IMR-90 (cell line): Measurements from ENCODE around the gene TNFAIP8. TPM values are rescaled to one million over a fixed set of nuclear protein-coding genes. Genes with fewer than 3 reads are reported as not detected.

Source experiments
- ATAC-seq: fragments of 200-7000 bp; cut with Tn5 transposase; 2 replicates; pipeline ENCODE4 v1.9.1; 2020; ENCODE audit warnings: low read depth, mild to moderate bottlenecking, moderate library complexity
- BruUV-seq: library from RNA; stranded (reverse); fragments of 400-500 nt; replicated peaks from 2 replicates; lab custom pipeline; 2021; lab: Mats Ljungman, UMichigan
- CTCF ChIA-PET: fragments of 300-600 bp; formaldehyde crosslinking; extraction: SDS; loops from one replicate; lab custom pipeline; 2021; ENCODE audit warnings: antibody characterized with exemption; lab: Yijun Ruan, JAX
- POLR2A ChIA-PET: fragments of 300-600 bp; sonication (Branson Sonifier 250); formaldehyde crosslinking; loops from one replicate; lab custom pipeline; 2022; ENCODE audit warnings: antibody characterized with exemption; ENCODE audit not compliant: unreplicated experiment; lab: Charles Lee
- DNase-seq: peaks from one replicate; pipeline ENCODE4 v3.0.0; 2013
- H2AFZ ChIP-seq: replicated peaks from 2 replicates; pipeline ENCODE3; 2013; ENCODE audit warnings: low read length, mild to moderate bottlenecking; ENCODE audit not compliant: poor library complexity
- H2AK5ac ChIP-seq: 2 replicates; pipeline ENCODE4 v1.6.1; 2013; ENCODE audit warnings: low read depth, low read length, inconsistent platforms
- H2AK9ac ChIP-seq: replicated peaks from 2 replicates; pipeline ENCODE3; 2013; ENCODE audit warnings: mild to moderate bottlenecking, low read depth, low read length, moderate library complexity; ENCODE audit not compliant: poor library complexity
- H2BK120ac ChIP-seq: 2 replicates; pipeline ENCODE4 v1.6.1; 2013; ENCODE audit warnings: low read depth, low read length, inconsistent platforms
- H2BK15ac ChIP-seq: 3 replicates; pipeline ENCODE4 v1.6.1; 2013; ENCODE audit warnings: low read depth, low read length, inconsistent platforms
- H2BK20ac ChIP-seq: 2 replicates; pipeline ENCODE4 v1.6.1; 2013; ENCODE audit warnings: low read depth, mild to moderate bottlenecking, inconsistent platforms, low read length, moderate library complexity
- H2BK5ac ChIP-seq: 2 replicates; pipeline ENCODE4 v1.6.1; 2013; ENCODE audit warnings: mild to moderate bottlenecking, low read depth, low read length, inconsistent platforms; ENCODE audit not compliant: poor library complexity, severe bottlenecking
- H3K14ac ChIP-seq: replicated peaks from 2 replicates; pipeline ENCODE4 v1.6.1; 2013; ENCODE audit warnings: low read depth, low read length, inconsistent platforms
- H3K18ac ChIP-seq: 2 replicates; pipeline ENCODE4 v1.6.1; 2013; ENCODE audit warnings: low read depth, low read length, control low read depth
- H3K23ac ChIP-seq: 2 replicates; pipeline ENCODE4 v1.6.1; 2013; ENCODE audit warnings: low read depth, low read length, inconsistent platforms
- H3K27ac ChIP-seq: 2 replicates; pipeline ENCODE4 v1.5.1; 2013; ENCODE audit warnings: mild to moderate bottlenecking, control low read depth, low read length; ENCODE audit not compliant: insufficient read depth
- H3K27me3 ChIP-seq: 2 replicates; pipeline ENCODE4 v1.6.1; 2013; ENCODE audit warnings: low read length; ENCODE audit not compliant: control insufficient read depth, insufficient read depth
- H3K36me3 ChIP-seq: 2 replicates; pipeline ENCODE4 v1.6.1; 2013; ENCODE audit warnings: low read length, mixed read lengths; ENCODE audit not compliant: control insufficient read depth, insufficient read depth
- H3K4ac ChIP-seq: 2 replicates; pipeline ENCODE4 v1.6.1; 2013; ENCODE audit warnings: low read depth, low read length, inconsistent platforms
- H3K4me1 ChIP-seq: 2 replicates; pipeline ENCODE4 v1.6.1; 2013; ENCODE audit warnings: low read length, mixed read lengths; ENCODE audit not compliant: control insufficient read depth, insufficient read depth
- H3K4me2 ChIP-seq: 2 replicates; pipeline ENCODE4 v1.6.1; 2013; ENCODE audit warnings: low read depth, mild to moderate bottlenecking, control low read depth, low read length, moderate library complexity
- H3K4me3 ChIP-seq: 2 replicates; pipeline ENCODE4 v1.5.1; 2013; ENCODE audit warnings: low read depth, mild to moderate bottlenecking, control low read depth, low read length, moderate library complexity; ENCODE audit not compliant: insufficient read depth
- H3K56ac ChIP-seq: 2 replicates; pipeline ENCODE4 v1.6.1; 2013; ENCODE audit warnings: low read length, inconsistent platforms; ENCODE audit not compliant: insufficient read depth; ENCODE audit errors: extremely low read depth
- H3K79me1 ChIP-seq, 2 experiments: 2 replicates each; pipeline ENCODE4 v1.6.1; 2013; ENCODE audit warnings: low read length in 2 of 2, inconsistent platforms in 1 of 2, low read depth in 1 of 2
- H3K9ac ChIP-seq: 2 replicates; pipeline ENCODE4 v1.6.1; 2013; ENCODE audit warnings: low read depth, low read length, control low read depth
- H3K9me1 ChIP-seq: 2 replicates; pipeline ENCODE4 v1.6.1; 2013; ENCODE audit warnings: low read length, inconsistent platforms; ENCODE audit not compliant: insufficient read depth
- H3K9me3 ChIP-seq: 2 replicates; pipeline ENCODE4 v1.6.1; 2013; ENCODE audit warnings: low read length; ENCODE audit not compliant: control insufficient read depth, insufficient read depth
- H4K20me1 ChIP-seq: 2 replicates; pipeline ENCODE4 v1.6.1; 2013; ENCODE audit warnings: low read length, inconsistent platforms; ENCODE audit not compliant: insufficient read depth
- H4K5ac ChIP-seq: 2 replicates; pipeline ENCODE4 v1.6.1; 2013; ENCODE audit warnings: mild to moderate bottlenecking, low read depth, low read length, control low read depth
- H4K8ac ChIP-seq, 2 experiments: 2 replicates each; pipeline ENCODE4 v1.6.1; 2013; ENCODE audit warnings: low read depth in 2 of 2, low read length in 2 of 2, control low read depth in 1 of 2, inconsistent platforms in 1 of 2
- H4K91ac ChIP-seq: 2 replicates; pipeline ENCODE4 v1.6.1; 2013; ENCODE audit warnings: low read depth, low read length, inconsistent platforms; ENCODE audit not compliant: insufficient read depth
- BHLHE40 ChIP-seq: fragments of 150-350 bp; IDR thresholded peaks from 2 replicates; pipeline ENCODE4 v1.6.1; 2016; ENCODE audit warnings: mild to moderate bottlenecking, low read depth, low read length
- CEBPB ChIP-seq: IDR thresholded peaks from 2 replicates; pipeline ENCODE4 v1.6.1; 2012; ENCODE audit warnings: low read depth, low read length, improper control_type of control experiment
- CHD1 ChIP-seq: IDR thresholded peaks from 2 replicates; pipeline ENCODE4 v1.6.1; 2012; ENCODE audit warnings: low read depth, low read length, improper control_type of control experiment
- FOS ChIP-seq: fragments of 150-350 bp; IDR thresholded peaks from 2 replicates; pipeline ENCODE4 v1.6.1; 2016; ENCODE audit warnings: low read depth, low read length
- MAFK ChIP-seq: IDR thresholded peaks from 2 replicates; pipeline ENCODE4 v1.6.1; 2012; ENCODE audit warnings: low read depth, low read length, improper control_type of control experiment
- MAZ ChIP-seq: IDR thresholded peaks from 2 replicates; pipeline ENCODE4 v1.6.1; 2012; ENCODE audit warnings: low read depth, mild to moderate bottlenecking, low read length, improper control_type of control experiment, moderate library complexity, borderline replicate concordance
- NFE2L2 ChIP-seq: fragments of 150-350 bp; IDR thresholded peaks from 2 replicates; pipeline ENCODE4 v1.6.1; 2016; ENCODE audit warnings: low read depth, mild to moderate bottlenecking, low read length
- POLR2A ChIP-seq: IDR thresholded peaks from 2 replicates; pipeline ENCODE4 v1.6.1; 2012; ENCODE audit warnings: mild to moderate bottlenecking, low read depth, low read length
- RAD21 ChIP-seq: IDR thresholded peaks from 2 replicates; pipeline ENCODE4 v1.6.1; 2012; ENCODE audit warnings: low read length, improper control_type of control experiment
- RCOR1 ChIP-seq: IDR thresholded peaks from 2 replicates; pipeline ENCODE4 v1.6.1; 2012; ENCODE audit warnings: mild to moderate bottlenecking, low read length, improper control_type of control experiment; ENCODE audit not compliant: insufficient replicate concordance
- RFX5 ChIP-seq: IDR thresholded peaks from 2 replicates; pipeline ENCODE4 v1.8.0; 2012; ENCODE audit warnings: low read depth, mild to moderate bottlenecking, low read length, moderate library complexity
- SMC3 ChIP-seq: fragments of 150-350 bp; IDR thresholded peaks from 2 replicates; pipeline ENCODE4 v1.6.1; 2016; ENCODE audit warnings: low read depth, mild to moderate bottlenecking, antibody characterized with exemption, low read length, moderate library complexity
- WGBS, 2 experiments: methylation state at CpG; one replicate each; pipeline versions ENCODE4 v1.1.5 to v1.1.7; 2013; ENCODE audit warnings: missing lambda C conversion rate in 2 of 2; ENCODE audit not compliant: insufficient read length in 1 of 2; ENCODE audit errors: extremely low coverage in 2 of 2; 5-methylcytosine and 5-hydroxymethylcytosine counted together
- dilution Hi-C: fragments of 300-500 bp; cut with HindIII; formaldehyde crosslinking; loops from one replicate; pipeline ENCODE4 v1.14.3; 2018; ENCODE audit warnings: low sequenced_read_pairs; ENCODE audit not compliant: unreplicated experiment
- in situ Hi-C: fragments of 300-500 bp; cut with MboI; formaldehyde crosslinking; loops from 3 replicates; pipeline ENCODE4 v1.14.3; 2019; ENCODE audit warnings: low sequenced_read_pairs, inconsistent platforms, mixed read lengths
- intact Hi-C: fragments of 100-400 bp; cut with micrococcal nuclease; formaldehyde crosslinking; loops from 2 replicates; pipeline ENCODE4 v1.10.0; 2022
- polyA plus RNA-seq, 3 experiments: library from polyadenylated mRNA; depleted of rRNA; stranded (reverse); fragments of >200 nt; gene quantifications; 2 replicates each; pipeline ENCODE4 v1.2.3, GENCODE V29; 2012; ENCODE audit warnings: low replicate concordance in 1 of 3
- total RNA-seq: library from RNA; depleted of rRNA; stranded (reverse); fragments of >200 nt; gene quantifications from 2 replicates; pipeline ENCODE4 v1.2.3, GENCODE V29; 2012
- TF ChIP-seq, protein P1 (sequence below): fragments of 150-350 bp; IDR thresholded peaks from 2 replicates; pipeline ENCODE4 v1.6.1; 2016; ENCODE audit warnings: low read depth, mild to moderate bottlenecking, low read length, moderate library complexity, borderline replicate concordance
- TF ChIP-seq, protein P2 (sequence below): fragments of 150-350 bp; IDR thresholded peaks from 2 replicates; pipeline ENCODE4 v1.6.1; 2017; ENCODE audit warnings: mild to moderate bottlenecking, antibody characterized with exemption, low read length, low read depth

Gene TNFAIP8
- total and polyA plus RNA-seq, 2 of the 4 experiments (the other 2 are of a cell fraction), result 20.3 to 29.9 TPM

- DNase-seq (peak; percentile 81), ATAC-seq (peak; percentile 94)
- H2BK120ac ChIP-seq, result peak overlapping the region; percentile 73
- CTCF ChIA-PET, result interaction anchor here (0.7 to 3.2 kb wide), 30 partner anchors 11 to 423 kb away, joined by 3 to 31 read pairs (median 4); partner anchors contain the start of genes DMXL1, DTWD2 and TNFAIP8
- H3K27me3 ChIP-seq, result peaks cover 4% of the 10 kb centered on the region
- H4K20me1 ChIP-seq, result no peaks in the 10 kb centered on the region
- intact Hi-C loops (loop anchor here (1.0 kb wide), 5 partner anchors 55 to 423 kb away; partner anchors contain the start of genes DTWD2 and TNFAIP8), in situ Hi-C loops (loop anchor here (5.0 to 10.0 kb wide), 2 partner anchors 387 to 424 kb away; partner anchors contain the start of gene DTWD2), dilution Hi-C loops (no loop called here)
- peak overlapping the region; percentile 35 for H3K14ac ChIP-seq
- H2BK5ac ChIP-seq, result peak overlapping the region; percentile 15
- H3K56ac ChIP-seq, result peak overlapping the region; percentile 68
- no peak overlapping the region for H2AK5ac ChIP-seq
- WGBS, 2 experiments, result 0% methylated on average over 4 of the region's 15 CpGs; no CpG with 5 or more reads in 1 of the 2 experiments
- peak overlapping the region; percentile 80 for H3K4me2 ChIP-seq
- no TSS peak for BruUV-seq
- no peaks in the 10 kb centered on the region for H3K9me3 ChIP-seq
- H4K91ac ChIP-seq, result no peak overlapping the region
- H3K4ac ChIP-seq, result peak overlapping the region; percentile 55
- H2AFZ ChIP-seq, result peak overlapping the region; percentile 69
- peak overlapping the region; percentile 59 for H3K4me3 ChIP-seq
- no peaks in the 10 kb centered on the region for H3K36me3 ChIP-seq
- peak overlapping the region; percentile 71 for H3K9ac ChIP-seq
- H3K4me1 ChIP-seq, result peaks cover 2% of the 10 kb centered on the region
- peak overlapping the region; percentile 71; the same call in 1 of the 2 replicates for H2BK20ac ChIP-seq
- no peaks in the 10 kb centered on the region for H3K79me1 ChIP-seq
- H3K9me1 ChIP-seq, result peaks cover 3% of the 10 kb centered on the region; the same call in 1 of the 2 replicates
- H3K18ac ChIP-seq, result peak overlapping the region; percentile 78
- H3K27ac ChIP-seq, result peak overlapping the region; percentile 65
- peak overlapping the region; percentile 45 for H4K5ac ChIP-seq
- peak overlapping the region in 1 of 2 experiments; percentile 48; a peak in 2 of 4 replicates for H4K8ac ChIP-seq
- H3K23ac ChIP-seq, result peak overlapping the region; percentile 34; the same call in 1 of the 2 replicates
- H2AK9ac ChIP-seq, result no peak overlapping the region
- POLR2A ChIA-PET, result no interaction called here
- no peak overlapping the region for H2BK15ac ChIP-seq
- TF ChIP-seq FOS, result no peak
- no peak for TF ChIP-seq NFE2L2
- TF ChIP-seq, protein P1, sequence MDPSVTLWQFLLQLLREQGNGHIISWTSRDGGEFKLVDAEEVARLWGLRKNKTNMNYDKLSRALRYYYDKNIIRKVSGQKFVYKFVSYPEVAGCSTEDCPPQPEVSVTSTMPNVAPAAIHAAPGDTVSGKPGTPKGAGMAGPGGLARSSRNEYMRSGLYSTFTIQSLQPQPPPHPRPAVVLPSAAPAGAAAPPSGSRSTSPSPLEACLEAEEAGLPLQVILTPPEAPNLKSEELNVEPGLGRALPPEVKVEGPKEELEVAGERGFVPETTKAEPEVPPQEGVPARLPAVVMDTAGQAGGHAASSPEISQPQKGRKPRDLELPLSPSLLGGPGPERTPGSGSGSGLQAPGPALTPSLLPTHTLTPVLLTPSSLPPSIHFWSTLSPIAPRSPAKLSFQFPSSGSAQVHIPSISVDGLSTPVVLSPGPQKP, result no peak
- no peak for TF ChIP-seq RCOR1
- peak; percentile 77 for TF ChIP-seq MAFK
- TF ChIP-seq, protein P2, sequence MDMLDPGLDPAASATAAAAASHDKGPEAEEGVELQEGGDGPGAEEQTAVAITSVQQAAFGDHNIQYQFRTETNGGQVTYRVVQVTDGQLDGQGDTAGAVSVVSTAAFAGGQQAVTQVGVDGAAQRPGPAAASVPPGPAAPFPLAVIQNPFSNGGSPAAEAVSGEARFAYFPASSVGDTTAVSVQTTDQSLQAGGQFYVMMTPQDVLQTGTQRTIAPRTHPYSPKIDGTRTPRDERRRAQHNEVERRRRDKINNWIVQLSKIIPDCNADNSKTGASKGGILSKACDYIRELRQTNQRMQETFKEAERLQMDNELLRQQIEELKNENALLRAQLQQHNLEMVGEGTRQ, result no peak
- TF ChIP-seq CHD1, result no peak
- TF ChIP-seq POLR2A, result peak; percentile 58
- TF ChIP-seq RFX5, result no peak
- no peak for TF ChIP-seq BHLHE40
- TF ChIP-seq MAZ, result no peak; the same call in 1 of the 2 replicates
- peak; percentile 89 for TF ChIP-seq RAD21
- TF ChIP-seq CEBPB, result no peak
- TF ChIP-seq SMC3, result peak; percentile 87
These were observed 55.8 kb downstream of the TNFAIP8 start for GRCh38 chr5:119411361-119412278.
